T-helper 1 cell (primary cell): ENCODE results near the gene CDH4.

Source experiments
- DNase-seq, 5 donors: peaks; one replicate each; pipeline ENCODE4 v3.0.0-alpha.2; 2012 to 2020

CDH4 gene

GRCh38 chr20:61728786-61729770 is 477.0 kb downstream of the CDH4 start:
- DNase-seq = no peak

- no peak for DNase-seq
These were observed 478.7 kb downstream of the CDH4 start for GRCh38 chr20:61730631-61731362.

GRCh38 chr20:61731363-61732181 is 479.5 kb downstream of the CDH4 start:
- no peak for DNase-seq

- no peak for DNase-seq
These were observed 480.6 kb downstream of the CDH4 start for GRCh38 chr20:61732511-61733210.

- no peak for DNase-seq
These were observed 481.2 kb downstream of the CDH4 start for GRCh38 chr20:61733216-61733615.

GRCh38 chr20:61733891-61734732 is 482.1 kb downstream of the CDH4 start:
- no peak for DNase-seq

- DNase-seq = no peak
These were observed 482.9 kb downstream of the CDH4 start for GRCh38 chr20:61734733-61735502.

GRCh38 chr20:61735503-61735785 is 483.4 kb downstream of the CDH4 start:
- no peak for DNase-seq

GRCh38 chr20:61736001-61736635 is 484.1 kb downstream of the CDH4 start:
- no peak for DNase-seq

- DNase-seq = no peak
These were observed 484.8 kb downstream of the CDH4 start for GRCh38 chr20:61736751-61737310.

- DNase-seq = no peak
These were observed 485.3 kb downstream of the CDH4 start for GRCh38 chr20:61737346-61737745.

GRCh38 chr20:61737812-61738443 is 485.9 kb downstream of the CDH4 start:
- DNase-seq = no peak

- DNase-seq = no peak
These were observed 486.6 kb downstream of the CDH4 start for GRCh38 chr20:61738601-61739069.

GRCh38 chr20:61739086-61739831 is 487.2 kb downstream of the CDH4 start:
- no peak for DNase-seq

GRCh38 chr20:61739832-61740118 is 487.7 kb downstream of the CDH4 start:
- no peak for DNase-seq

GRCh38 chr20:61742097-61742825 is 490.2 kb downstream of the CDH4 start:
- no peak for DNase-seq

- no peak for DNase-seq
These were observed 491.5 kb downstream of the CDH4 start for GRCh38 chr20:61743606-61744005.
